ENCODE measurements around the gene SHQ1.

The SHQ1 gene

DNA sequence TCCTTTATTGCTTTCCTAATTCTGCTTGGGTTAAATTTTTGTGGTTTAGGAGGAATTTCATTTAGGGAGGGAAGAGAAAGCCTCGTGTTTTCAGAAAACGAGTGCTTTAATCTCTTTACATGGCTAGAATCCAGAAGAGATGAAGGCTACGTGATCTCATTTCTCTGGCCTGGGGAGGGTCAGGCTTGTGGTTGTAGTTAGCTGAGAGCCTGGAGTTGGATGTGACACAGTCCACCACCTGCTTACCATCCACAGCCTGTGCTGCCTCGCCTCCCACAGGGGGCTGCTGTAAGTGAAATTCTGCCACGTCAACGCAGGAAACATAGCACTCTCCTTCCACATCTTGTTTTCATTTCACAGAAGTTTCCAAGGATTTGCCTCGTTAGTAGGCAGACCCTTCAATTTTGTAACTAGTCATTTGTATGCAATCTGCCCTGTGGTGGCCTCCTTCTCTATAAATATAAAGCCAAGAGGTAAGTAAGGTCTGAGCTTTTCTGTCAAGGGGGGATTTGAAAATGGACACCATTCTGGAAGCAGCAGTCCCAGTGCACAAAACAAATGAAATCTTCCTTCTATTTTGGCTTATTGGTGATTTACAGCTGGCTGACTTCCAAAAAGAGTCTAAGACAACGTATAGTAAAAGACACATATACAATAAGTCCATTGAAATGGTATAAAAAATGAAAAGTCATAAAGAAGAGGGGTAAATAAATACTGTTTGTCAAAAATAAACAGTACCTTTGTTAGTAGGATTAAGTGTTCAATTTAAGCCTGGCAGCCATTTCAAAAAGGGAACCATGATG is 43.0 kb upstream of the SHQ1 start:
- TF ChIP-seq, protein P1, sequence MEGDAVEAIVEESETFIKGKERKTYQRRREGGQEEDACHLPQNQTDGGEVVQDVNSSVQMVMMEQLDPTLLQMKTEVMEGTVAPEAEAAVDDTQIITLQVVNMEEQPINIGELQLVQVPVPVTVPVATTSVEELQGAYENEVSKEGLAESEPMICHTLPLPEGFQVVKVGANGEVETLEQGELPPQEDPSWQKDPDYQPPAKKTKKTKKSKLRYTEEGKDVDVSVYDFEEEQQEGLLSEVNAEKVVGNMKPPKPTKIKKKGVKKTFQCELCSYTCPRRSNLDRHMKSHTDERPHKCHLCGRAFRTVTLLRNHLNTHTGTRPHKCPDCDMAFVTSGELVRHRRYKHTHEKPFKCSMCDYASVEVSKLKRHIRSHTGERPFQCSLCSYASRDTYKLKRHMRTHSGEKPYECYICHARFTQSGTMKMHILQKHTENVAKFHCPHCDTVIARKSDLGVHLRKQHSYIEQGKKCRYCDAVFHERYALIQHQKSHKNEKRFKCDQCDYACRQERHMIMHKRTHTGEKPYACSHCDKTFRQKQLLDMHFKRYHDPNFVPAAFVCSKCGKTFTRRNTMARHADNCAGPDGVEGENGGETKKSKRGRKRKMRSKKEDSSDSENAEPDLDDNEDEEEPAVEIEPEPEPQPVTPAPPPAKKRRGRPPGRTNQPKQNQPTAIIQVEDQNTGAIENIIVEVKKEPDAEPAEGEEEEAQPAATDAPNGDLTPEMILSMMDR (IDR thresholded peaks at IDR 0.05; ENCODE audit: low read depth, low read length): peak; percentile 19
- peak overlapping the region in 1 of 2 donors; percentile 4 for H3K4me3 ChIP-seq (replicated peaks in 1 of 2; ENCODE audit: low read depth in 2 of 2, low read length in 2 of 2)
- DNase-seq (ENCODE audit: low read depth in 2 of 2): peak; percentile 96 to 98

DNA sequence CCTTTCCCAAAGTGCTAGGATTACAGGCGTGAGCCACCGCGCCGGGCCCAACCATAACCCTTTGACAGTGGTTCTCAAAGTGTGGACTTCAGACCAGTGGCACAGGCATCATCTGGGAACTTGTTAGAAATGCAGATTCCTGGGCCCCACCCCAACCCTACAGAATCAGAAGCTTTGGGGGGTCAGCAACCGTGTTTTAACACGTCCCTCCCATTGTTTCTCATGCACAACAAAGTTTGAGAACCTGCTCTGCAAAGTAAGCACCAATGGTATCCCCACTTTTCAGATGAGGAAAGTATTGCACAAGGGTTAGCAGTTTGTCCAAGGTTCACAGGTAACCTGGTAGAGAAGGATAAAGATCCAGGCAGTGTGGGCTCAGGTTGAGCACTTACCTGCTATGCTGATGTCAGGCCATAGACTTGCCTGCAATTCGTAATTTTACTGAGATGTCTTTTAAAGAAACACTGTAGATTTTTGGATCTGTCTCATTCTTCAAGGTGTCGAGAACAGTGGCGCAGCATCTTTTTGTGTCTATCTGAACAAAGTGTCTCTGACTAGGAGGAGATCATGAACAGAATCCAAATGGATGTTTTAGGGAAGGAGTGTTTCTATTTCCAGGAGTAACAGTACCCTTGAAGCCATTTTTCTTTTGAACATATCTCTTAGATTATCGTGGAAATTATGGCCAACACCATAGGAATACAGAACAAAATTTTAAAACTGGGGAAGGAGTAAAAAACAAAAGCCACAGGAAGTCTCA is 42.1 kb upstream of the SHQ1 start:
- TF ChIP-seq, protein P1 (IDR thresholded peaks at IDR 0.05; ENCODE audit: low read depth, low read length): no peak
- H3K4me3 ChIP-seq (replicated peaks in 1 of 2; ENCODE audit: low read depth in 2 of 2, low read length in 2 of 2): peak overlapping the region in 1 of 2 donors; percentile 61
- DNase-seq (ENCODE audit: low read depth in 2 of 2): peak in 1 of 2 donors; percentile 5

DNA sequence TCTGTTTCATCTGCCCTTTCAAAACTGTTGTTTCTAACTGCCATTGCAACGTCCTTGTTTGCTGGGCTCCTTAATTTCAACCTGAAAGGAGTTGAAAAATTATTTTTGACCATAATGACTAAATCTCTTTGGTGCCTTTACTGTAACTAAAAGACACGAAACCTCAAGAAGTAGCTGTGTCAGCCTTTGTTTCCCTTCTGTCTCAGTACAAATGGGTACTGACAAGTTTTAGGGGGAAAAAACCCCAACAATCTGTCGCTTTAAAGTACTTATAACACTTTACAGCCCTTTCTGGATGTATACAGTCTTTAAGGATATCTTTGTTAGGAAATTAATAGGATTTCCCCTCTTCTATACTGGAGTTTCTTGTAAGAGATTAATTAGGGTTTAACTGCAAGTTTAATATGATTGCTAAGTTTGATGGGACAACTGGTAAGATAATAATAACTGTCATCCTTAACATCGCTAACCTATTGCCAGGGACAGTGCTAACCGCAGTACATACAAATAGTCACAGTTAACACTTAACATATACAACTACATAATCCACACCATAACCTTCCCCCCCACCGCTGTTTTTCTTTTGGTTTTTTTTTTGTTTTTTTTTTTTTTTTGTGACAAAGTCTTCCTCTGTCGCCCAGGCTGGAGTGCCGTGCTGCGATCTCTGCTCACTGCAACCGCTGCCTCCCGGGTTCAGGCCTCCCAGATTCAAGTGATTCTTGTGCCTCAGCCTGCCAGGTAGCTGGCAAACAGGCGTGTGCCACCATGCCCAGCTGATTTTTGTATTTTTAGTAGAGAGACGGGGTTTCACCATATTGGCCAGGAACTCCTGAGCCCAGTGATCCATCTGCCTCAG is 41.3 kb upstream of the SHQ1 start:
- peak overlapping the region; percentile 60 to 61 for H3K4me3 ChIP-seq (replicated peaks in 1 of 2; ENCODE audit: low read depth in 2 of 2, low read length in 2 of 2)
- TF ChIP-seq, protein P1 (IDR thresholded peaks at IDR 0.05; ENCODE audit: low read depth, low read length): no peak
- no peak for DNase-seq (ENCODE audit: low read depth in 2 of 2)

DNA sequence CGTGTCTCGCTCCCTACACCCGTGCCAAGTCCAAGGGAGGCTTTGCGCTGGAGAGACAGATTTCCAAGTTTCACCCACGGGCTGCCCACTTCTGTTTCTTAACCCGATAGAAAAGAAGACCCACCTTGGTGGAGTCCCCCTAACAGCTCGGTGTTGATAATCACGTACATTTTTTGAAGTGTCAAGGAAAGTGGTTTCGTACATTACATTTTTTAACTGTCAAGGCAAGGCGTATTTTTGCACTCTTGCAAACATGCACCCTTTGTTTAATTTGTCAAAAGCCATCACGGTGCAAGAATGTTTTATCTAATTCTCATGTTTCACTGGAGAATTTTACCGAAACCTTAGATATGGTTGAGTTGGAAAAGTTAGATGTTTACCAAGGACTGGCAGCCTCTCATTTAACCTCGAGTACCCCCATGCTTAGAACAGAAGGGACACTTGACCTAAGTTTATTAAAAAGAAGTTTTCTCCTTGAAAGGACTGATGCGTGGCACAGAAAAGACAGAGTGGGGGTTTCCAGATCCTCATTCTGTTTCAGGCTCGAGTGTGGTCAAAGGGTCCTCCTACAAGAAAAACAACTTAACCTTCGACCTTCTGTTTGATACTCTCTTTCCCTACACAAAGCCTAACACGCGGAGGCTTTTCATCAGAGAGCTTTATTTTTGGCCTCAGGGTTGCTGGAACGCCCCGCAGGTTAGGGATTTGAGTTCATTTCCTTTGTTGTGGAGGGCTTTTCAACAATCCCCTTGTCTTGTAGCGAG is 40.5 kb upstream of the SHQ1 start:
- peak; percentile 40 to 41 for DNase-seq (ENCODE audit: low read depth in 2 of 2)
- TF ChIP-seq, protein P1 (IDR thresholded peaks at IDR 0.05; ENCODE audit: low read depth, low read length): no peak
- H3K4me3 ChIP-seq (replicated peaks in 1 of 2; ENCODE audit: low read depth in 2 of 2, low read length in 2 of 2): peak overlapping the region; percentile 60 to 61

DNA sequence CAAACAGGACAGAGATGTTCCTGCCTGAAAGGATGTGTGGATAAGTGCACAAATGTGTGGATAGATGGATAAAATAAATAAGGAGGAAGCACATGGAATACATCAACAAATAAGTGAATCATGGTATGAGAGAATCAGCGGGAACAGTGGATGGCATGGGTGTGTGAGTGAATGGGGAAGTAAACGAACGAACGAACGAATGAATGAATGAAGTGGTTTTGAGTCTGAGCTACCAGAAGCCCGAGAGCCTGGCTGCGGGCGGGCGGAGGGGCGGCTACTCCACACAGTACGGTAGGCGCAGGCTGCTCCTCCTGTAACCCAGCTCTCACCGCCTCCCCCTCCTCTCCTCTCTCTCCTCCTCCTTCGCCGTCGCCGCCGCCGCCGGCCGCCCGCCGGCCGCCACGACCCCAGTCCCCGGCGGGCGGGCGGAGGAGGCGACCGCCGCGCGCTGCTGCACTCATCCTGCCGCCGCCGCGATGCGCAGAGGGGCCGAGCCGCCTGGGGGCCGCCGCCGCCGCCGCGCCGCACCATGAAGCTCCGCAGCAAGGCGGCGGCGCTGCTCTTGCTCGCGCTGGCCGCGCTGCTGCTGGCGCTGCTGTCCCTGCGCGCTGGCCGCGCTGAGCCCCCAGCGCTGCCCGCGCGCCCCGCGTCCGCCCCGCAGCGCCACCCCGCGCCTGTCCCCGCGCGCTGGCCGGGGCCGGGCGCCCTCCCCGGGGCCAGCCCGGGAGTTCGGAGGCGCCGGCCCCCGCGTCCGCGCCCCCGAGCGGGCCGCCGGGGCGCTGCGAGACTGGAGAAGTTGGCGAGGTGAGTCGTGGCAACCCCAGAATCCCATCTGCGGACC is 39.7 kb upstream of the SHQ1 start, which contains the start of gene GXYLT2:
GXYLT2 (plus strand) TSS at position 342 of the 841 bp plus-strand sequence; CDS start at position 530, 188 bp downstream.
- DNase-seq (ENCODE audit: low read depth in 2 of 2): peak; percentile 77 to 82
- TF ChIP-seq, protein P1 (IDR thresholded peaks at IDR 0.05; ENCODE audit: low read depth, low read length): no peak
- H3K4me3 ChIP-seq (replicated peaks in 1 of 2; ENCODE audit: low read depth in 2 of 2, low read length in 2 of 2): peak within 1 kb of the TSS; percentile 60 to 61
